HepG2 (cell line): Measurements from ENCODE around the gene TTC39C. TPM values are rescaled to one million over a fixed set of nuclear protein-coding genes. Genes with fewer than 3 reads are reported as not detected.

Experiments
- CREB1 ChIP-seq, 2 experiments: fragments of 450-650 bp in 1 of 2; IDR thresholded peaks; 2 replicates each; pipeline ENCODE4 v1.6.1; 2016 to 2017; ENCODE audit warnings: control low read depth in 1 of 2, mild to moderate bottlenecking in 1 of 2, missing compliant biosample characterization in 1 of 2, missing genetic modification characterization in 1 of 2
- FOXA1 ChIP-seq, 2 experiments: fragments of 450-650 bp in 1 of 2; sonication (generic) in 1 of 2; formaldehyde crosslinking in 1 of 2; IDR thresholded peaks; 2 replicates each; pipeline versions ENCODE4 v1.4.0 to v1.6.1; 2016 to 2020; ENCODE audit warnings: missing genetic modification reagents in 1 of 2
- FOXK2 ChIP-seq: fragments of 450-650 bp; IDR thresholded peaks from 2 replicates; pipeline ENCODE4 v1.6.1; 2016
- FOXP1 ChIP-seq, 2 experiments: fragments of 450-650 bp in 1 of 2; IDR thresholded peaks; 2 replicates each; pipeline ENCODE4 v1.6.1; 2017 to 2018; ENCODE audit warnings: antibody characterized with exemption in 1 of 2
- HCFC1 ChIP-seq: fragments of 150-350 bp; IDR thresholded peaks from 2 replicates; pipeline ENCODE4 v1.6.1; 2014; ENCODE audit warnings: low read depth, low read length
- HMG20A ChIP-seq: IDR thresholded peaks from 2 replicates; pipeline ENCODE4 v1.6.1; 2016; ENCODE audit warnings: borderline replicate concordance
- IRF2 ChIP-seq: IDR thresholded peaks from 2 replicates; pipeline ENCODE4 v1.6.1; 2018; ENCODE audit warnings: missing genetic modification reagents, missing compliant biosample characterization
- MTA1 ChIP-seq: sonication (generic); formaldehyde crosslinking; IDR thresholded peaks from 2 replicates; pipeline ENCODE4 v1.4.0; 2020; ENCODE audit warnings: missing genetic modification reagents, mild to moderate bottlenecking, borderline replicate concordance
- NPAS2 ChIP-seq: sonication (generic); formaldehyde crosslinking; IDR thresholded peaks from 2 replicates; pipeline ENCODE4 v1.8.0; 2022; ENCODE audit warnings: mild to moderate bottlenecking, missing genetic modification reagents, borderline replicate concordance
- SOX5 ChIP-seq: IDR thresholded peaks from 2 replicates; pipeline ENCODE4 v1.6.1; 2016; ENCODE audit warnings: borderline replicate concordance
- SP1 ChIP-seq, 2 experiments: fragments of 450-650 bp in 1 of 2; sonication (generic) in 1 of 2; formaldehyde crosslinking in 1 of 2; IDR thresholded peaks; 2 replicates each; pipeline versions ENCODE4 v1.4.0 to v1.6.1; 2016 to 2020; ENCODE audit warnings: missing genetic modification reagents in 1 of 2
- ZFX ChIP-seq: sonication (generic); formaldehyde crosslinking; IDR thresholded peaks from 2 replicates; pipeline ENCODE4 v1.4.0; 2020; ENCODE audit warnings: mild to moderate bottlenecking, low read depth, missing genetic modification reagents, moderate library complexity
- ZNF235 ChIP-seq: sonication (generic); formaldehyde crosslinking; IDR thresholded peaks from 2 replicates; pipeline ENCODE4 v1.8.1; 2023; ENCODE audit warnings: mild to moderate bottlenecking, missing genetic modification reagents, borderline replicate concordance
- ZNF260 ChIP-seq: sonication (generic); formaldehyde crosslinking; IDR thresholded peaks from 2 replicates; pipeline ENCODE4 v1.4.0; 2020; ENCODE audit warnings: missing genetic modification reagents, low read depth, mild to moderate bottlenecking, borderline replicate concordance
- ZNF282 ChIP-seq: fragments of 450-650 bp; IDR thresholded peaks from 2 replicates; pipeline ENCODE4 v1.6.1; 2018; ENCODE audit not compliant: partially characterized antibody
- ZNF451 ChIP-seq: sonication (generic); formaldehyde crosslinking; IDR thresholded peaks from 2 replicates; pipeline ENCODE4 v1.5.0; 2020; ENCODE audit warnings: mild to moderate bottlenecking, missing genetic modification reagents
- ZNF501 ChIP-seq: sonication (generic); formaldehyde crosslinking; IDR thresholded peaks from 2 replicates; pipeline ENCODE4 v1.5.1; 2020; ENCODE audit warnings: mild to moderate bottlenecking, moderate library complexity, missing genetic modification reagents
- ZNF550 ChIP-seq: sonication (generic); formaldehyde crosslinking; IDR thresholded peaks from 2 replicates; pipeline ENCODE4 v1.4.0; 2020; ENCODE audit warnings: mild to moderate bottlenecking, missing genetic modification reagents, borderline replicate concordance
- ZNF644 ChIP-seq: IDR thresholded peaks from 2 replicates; pipeline ENCODE4 v1.6.1; 2016; ENCODE audit warnings: low read depth
- polyA plus RNA-seq, 8 experiments: library from polyadenylated mRNA; depleted of rRNA in 3 of 8; stranded (reverse) in 7 of 8; unstranded in 1 of 8; fragments of >200 nt; fragmentation: Illumina TruSeq in 4 of 8; extraction: Trizol in 4 of 8; gene quantifications; 2 replicates each; pipeline versions ENCODE4 v1.2.1 to v1.2.3, GENCODE V29; 2011 to 2016; ENCODE audit warnings: low read depth in 4 of 8, missing spikeins in 1 of 8, mixed read lengths in 1 of 8; ENCODE audit not compliant: insufficient read depth in 1 of 8
- total RNA-seq, 5 experiments: library from RNA; depleted of rRNA; stranded (reverse); fragments of >200 nt; fragmentation: Illumina TruSeq; extraction: Trizol; gene quantifications; 2 replicates each; pipeline ENCODE4 v1.2.3, GENCODE V29; 2016; ENCODE audit warnings: low read depth in 1 of 5
- TF ChIP-seq, protein P1 (sequence below): sonication (generic); formaldehyde crosslinking; conservative IDR thresholded peaks from 2 replicates; pipeline ENCODE4 v1.4.0; 2020; ENCODE audit warnings: missing genetic modification reagents
- TF ChIP-seq, protein P2 (sequence below): sonication (generic); formaldehyde crosslinking; IDR thresholded peaks from 2 replicates; pipeline ENCODE4; 2020; ENCODE audit warnings: missing genetic modification reagents, mild to moderate bottlenecking, borderline replicate concordance
- TF ChIP-seq, protein P3 (sequence below): IDR thresholded peaks from 2 replicates; pipeline ENCODE4 v1.4.0; 2020; ENCODE audit warnings: mild to moderate bottlenecking, missing genetic modification reagents

Gene TTC39C
- total and polyA plus RNA-seq, 2 of the 13 experiments (the other 11 are each of a cell fraction or from before 2014, with no cell fraction given), result 19.1 to 25.9 TPM

DNA sequence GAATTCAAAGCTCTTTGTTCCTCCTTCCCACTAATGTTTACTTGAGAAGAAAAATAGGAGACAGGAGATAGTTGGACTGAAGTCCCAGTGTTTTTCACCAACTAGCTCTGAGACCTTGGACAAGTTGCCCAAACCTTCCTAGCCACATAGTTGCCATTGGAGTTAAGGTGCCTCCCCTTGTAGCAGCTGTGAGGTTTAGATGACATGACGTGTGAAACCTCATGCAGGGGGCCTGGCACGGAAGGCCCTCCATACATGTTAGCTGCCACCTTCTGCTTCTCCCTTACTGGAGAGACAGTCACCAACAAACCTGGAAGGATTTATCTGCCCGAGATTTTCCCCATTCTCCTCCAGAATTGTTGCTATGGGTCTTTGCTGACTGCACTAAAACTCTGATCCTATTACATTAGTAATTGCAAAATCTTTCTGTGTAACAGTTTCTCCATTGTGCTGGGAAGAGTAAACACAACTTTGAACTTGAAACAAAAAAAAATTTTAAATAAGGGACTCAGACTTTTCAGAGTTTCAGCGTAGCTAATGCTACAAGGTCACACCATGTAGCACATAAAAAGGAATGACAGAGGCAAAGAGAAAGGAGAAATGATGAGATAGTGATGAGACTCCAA lies 100.5 kb downstream of the TTC39C start (continued):
- TF ChIP-seq ZNF260 (CRISPR knock-in tag) (no peak), FOXK2 (no peak), SP1 (IDR thresholded peaks at IDR 0.05) (no peak), SP1 (CRISPR knock-in tag; IDR thresholded peaks at IDR 0.05) (no peak), ZNF282 (no peak), CREB1 (IDR thresholded peaks at IDR 0.05) (no peak), CREB1 (CRISPR knock-in tag; IDR thresholded peaks at IDR 0.05) (peak; percentile 35; the same call in 1 of the 2 replicates), ZNF451 (no peak), ZNF235 (no peak), HMG20A (CRISPR knock-in tag) (0 out of 2 replicates have a peak, but pooled peaks have one; percentile 32), SOX5 (CRISPR knock-in tag) (peak; percentile 82; the same call in 1 of the 2 replicates), HCFC1 (no peak), FOXA1 (IDR thresholded peaks at IDR 0.05) (no peak), FOXA1 (CRISPR knock-in tag; IDR thresholded peaks at IDR 0.05) (peak; percentile 55; the same call in 1 of the 2 replicates), FOXP1 (IDR thresholded peaks at IDR 0.05) (no peak), FOXP1 (CRISPR knock-in tag; IDR thresholded peaks at IDR 0.05) (no peak), ZFX (CRISPR knock-in tag) (0 out of 2 replicates have a peak, but pooled peaks have one; percentile 15), ZNF501 (CRISPR knock-in tag) (no peak), IRF2 (CRISPR knock-in tag) (no peak), NPAS2 (CRISPR knock-in tag) (no peak), MTA1 (CRISPR knock-in tag) (no peak; the same call in 1 of the 2 replicates), ZNF550 (no peak), ZNF644 (no peak)
- TF ChIP-seq, protein P1, sequence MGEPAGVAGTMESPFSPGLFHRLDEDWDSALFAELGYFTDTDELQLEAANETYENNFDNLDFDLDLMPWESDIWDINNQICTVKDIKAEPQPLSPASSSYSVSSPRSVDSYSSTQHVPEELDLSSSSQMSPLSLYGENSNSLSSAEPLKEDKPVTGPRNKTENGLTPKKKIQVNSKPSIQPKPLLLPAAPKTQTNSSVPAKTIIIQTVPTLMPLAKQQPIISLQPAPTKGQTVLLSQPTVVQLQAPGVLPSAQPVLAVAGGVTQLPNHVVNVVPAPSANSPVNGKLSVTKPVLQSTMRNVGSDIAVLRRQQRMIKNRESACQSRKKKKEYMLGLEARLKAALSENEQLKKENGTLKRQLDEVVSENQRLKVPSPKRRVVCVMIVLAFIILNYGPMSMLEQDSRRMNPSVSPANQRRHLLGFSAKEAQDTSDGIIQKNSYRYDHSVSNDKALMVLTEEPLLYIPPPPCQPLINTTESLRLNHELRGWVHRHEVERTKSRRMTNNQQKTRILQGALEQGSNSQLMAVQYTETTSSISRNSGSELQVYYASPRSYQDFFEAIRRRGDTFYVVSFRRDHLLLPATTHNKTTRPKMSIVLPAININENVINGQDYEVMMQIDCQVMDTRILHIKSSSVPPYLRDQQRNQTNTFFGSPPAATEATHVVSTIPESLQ, result no peak
- TF ChIP-seq, protein P2, sequence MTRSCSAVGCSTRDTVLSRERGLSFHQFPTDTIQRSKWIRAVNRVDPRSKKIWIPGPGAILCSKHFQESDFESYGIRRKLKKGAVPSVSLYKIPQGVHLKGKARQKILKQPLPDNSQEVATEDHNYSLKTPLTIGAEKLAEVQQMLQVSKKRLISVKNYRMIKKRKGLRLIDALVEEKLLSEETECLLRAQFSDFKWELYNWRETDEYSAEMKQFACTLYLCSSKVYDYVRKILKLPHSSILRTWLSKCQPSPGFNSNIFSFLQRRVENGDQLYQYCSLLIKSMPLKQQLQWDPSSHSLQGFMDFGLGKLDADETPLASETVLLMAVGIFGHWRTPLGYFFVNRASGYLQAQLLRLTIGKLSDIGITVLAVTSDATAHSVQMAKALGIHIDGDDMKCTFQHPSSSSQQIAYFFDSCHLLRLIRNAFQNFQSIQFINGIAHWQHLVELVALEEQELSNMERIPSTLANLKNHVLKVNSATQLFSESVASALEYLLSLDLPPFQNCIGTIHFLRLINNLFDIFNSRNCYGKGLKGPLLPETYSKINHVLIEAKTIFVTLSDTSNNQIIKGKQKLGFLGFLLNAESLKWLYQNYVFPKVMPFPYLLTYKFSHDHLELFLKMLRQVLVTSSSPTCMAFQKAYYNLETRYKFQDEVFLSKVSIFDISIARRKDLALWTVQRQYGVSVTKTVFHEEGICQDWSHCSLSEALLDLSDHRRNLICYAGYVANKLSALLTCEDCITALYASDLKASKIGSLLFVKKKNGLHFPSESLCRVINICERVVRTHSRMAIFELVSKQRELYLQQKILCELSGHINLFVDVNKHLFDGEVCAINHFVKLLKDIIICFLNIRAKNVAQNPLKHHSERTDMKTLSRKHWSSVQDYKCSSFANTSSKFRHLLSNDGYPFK (CRISPR knock-in tag), result no peak
- TF ChIP-seq, protein P3, sequence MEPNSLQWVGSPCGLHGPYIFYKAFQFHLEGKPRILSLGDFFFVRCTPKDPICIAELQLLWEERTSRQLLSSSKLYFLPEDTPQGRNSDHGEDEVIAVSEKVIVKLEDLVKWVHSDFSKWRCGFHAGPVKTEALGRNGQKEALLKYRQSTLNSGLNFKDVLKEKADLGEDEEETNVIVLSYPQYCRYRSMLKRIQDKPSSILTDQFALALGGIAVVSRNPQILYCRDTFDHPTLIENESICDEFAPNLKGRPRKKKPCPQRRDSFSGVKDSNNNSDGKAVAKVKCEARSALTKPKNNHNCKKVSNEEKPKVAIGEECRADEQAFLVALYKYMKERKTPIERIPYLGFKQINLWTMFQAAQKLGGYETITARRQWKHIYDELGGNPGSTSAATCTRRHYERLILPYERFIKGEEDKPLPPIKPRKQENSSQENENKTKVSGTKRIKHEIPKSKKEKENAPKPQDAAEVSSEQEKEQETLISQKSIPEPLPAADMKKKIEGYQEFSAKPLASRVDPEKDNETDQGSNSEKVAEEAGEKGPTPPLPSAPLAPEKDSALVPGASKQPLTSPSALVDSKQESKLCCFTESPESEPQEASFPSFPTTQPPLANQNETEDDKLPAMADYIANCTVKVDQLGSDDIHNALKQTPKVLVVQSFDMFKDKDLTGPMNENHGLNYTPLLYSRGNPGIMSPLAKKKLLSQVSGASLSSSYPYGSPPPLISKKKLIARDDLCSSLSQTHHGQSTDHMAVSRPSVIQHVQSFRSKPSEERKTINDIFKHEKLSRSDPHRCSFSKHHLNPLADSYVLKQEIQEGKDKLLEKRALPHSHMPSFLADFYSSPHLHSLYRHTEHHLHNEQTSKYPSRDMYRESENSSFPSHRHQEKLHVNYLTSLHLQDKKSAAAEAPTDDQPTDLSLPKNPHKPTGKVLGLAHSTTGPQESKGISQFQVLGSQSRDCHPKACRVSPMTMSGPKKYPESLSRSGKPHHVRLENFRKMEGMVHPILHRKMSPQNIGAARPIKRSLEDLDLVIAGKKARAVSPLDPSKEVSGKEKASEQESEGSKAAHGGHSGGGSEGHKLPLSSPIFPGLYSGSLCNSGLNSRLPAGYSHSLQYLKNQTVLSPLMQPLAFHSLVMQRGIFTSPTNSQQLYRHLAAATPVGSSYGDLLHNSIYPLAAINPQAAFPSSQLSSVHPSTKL, result peak; percentile 85
